ENCODE results near the gene SURF2.

DNA sequence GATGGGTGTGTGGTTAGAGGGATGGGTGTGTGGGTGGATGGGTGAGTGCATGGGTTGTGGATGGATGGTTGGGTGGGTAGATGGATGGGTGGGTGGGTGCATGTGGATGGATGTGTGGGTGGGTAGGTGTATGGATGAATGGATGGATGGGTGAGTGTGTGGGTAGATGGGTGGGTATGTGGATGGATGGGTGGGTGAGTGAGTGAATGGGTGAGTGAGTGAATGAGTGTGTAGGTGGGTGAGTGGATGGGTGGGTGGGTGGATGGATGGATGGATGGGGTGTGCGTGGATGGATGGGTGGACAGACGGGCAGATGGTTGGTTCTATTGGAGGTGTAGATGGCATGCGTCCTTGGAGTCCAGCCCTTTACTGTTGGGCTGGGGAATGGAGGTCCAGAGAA is 37.0 kb downstream of the SURF2 start:
- TF ChIP-seq EZH2 (IDR thresholded peaks at IDR 0.05; ENCODE audit: insufficient read depth, poor library complexity, severe bottlenecking) (no peak), EZH2phosphoT487 (IDR thresholded peaks at IDR 0.05; ENCODE audit: insufficient read depth, low read depth) (no peak)

Measured in GM23248 (cell line).